ENCODE measurements around the gene UTP18. TPM values are rescaled to one million over a fixed set of nuclear protein-coding genes. Genes with fewer than 3 reads are reported as not detected.
A peak's percentile ranks its signal among the peaks of the same experiment; 100 is the strongest.

UTP18 gene
- total and polyA plus RNA-seq, 10 of the 15 experiments (the other 5 are each of a cell fraction or from before 2014, with no cell fraction given) = 31.0 to 111 (median 58.8) TPM

GRCh38 chr17:51259564-51260236 lies 646 bp upstream of the UTP18 start, which contains the start of gene MBTD1:
Gene MBTD1 (minus strand): TSS chr17:51260049. CDS start chr17:51225161, 34,888 bp downstream.
- DNase-seq (ENCODE audit: low read depth, low spot score) (no peak), ATAC-seq (peak; percentile 89), FAIRE-seq (peak; percentile 90)
- peaks cover 0 to 1% of the 10 kb centered on the region in 2 experiments; a peak in 1 of 4 replicates for H3K36me3 ChIP-seq (ENCODE audit: control insufficient read depth in 2 of 2, insufficient read depth in 2 of 2, low read length in 1 of 2)
- H3K4me1 ChIP-seq (ENCODE audit: control insufficient read depth, insufficient read depth, low read length) = peaks cover 8% of the 10 kb centered on the region
- peak within 1 kb of the TSS; percentile 98 for H3K9ac ChIP-seq (ENCODE audit: control insufficient read depth, insufficient read depth, low read length)
- RAD21 ChIA-PET (ENCODE audit: unreplicated experiment) = no interaction called here
- intact Hi-C loops (cut with micrococcal nuclease; ENCODE audit: unreplicated experiment) = loop anchor here (5.0 to 10.0 kb wide), 2 partner anchors 92 to 395 kb away; partner anchors contain the start of genes NME2 and TOB1
- POLR2A ChIA-PET = interaction anchor here (0.6 kb wide), 1 partner anchor 92 kb away, joined by 8 read pairs; no protein-coding TSS in a partner anchor
- H3K27me3 ChIP-seq (replicated peaks in 1 of 2; ENCODE audit: control insufficient read depth in 2 of 2, insufficient read depth in 2 of 2, low read length in 1 of 2) = no peaks in the 10 kb centered on the region
- no peaks in the 10 kb centered on the region for H4K20me1 ChIP-seq (ENCODE audit: control insufficient read depth, insufficient read depth)
- under 1% methylated on average over 31 of the region's 42 CpGs for WGBS (ENCODE audit: insufficient coverage, insufficient replicate concordance, low lambda C conversion rate, missing lambda C conversion rate)
- SMC1A ChIA-PET (ENCODE audit: uncharacterized antibody, unreplicated experiment) = no interaction called here
- CTCF ChIA-PET = interaction anchor here (1.3 kb wide), 1 partner anchor 21 kb away, joined by 3 read pairs; no protein-coding TSS in a partner anchor
- no TSS peak for BruUV-seq (replicated peaks)
- H3K4me2 ChIP-seq (ENCODE audit: control insufficient read depth, insufficient read depth) = peak within 1 kb of the TSS; percentile 94
- in situ Hi-C loops (cut with MboI) = no loop called here
- H2AFZ ChIP-seq (ENCODE audit: control insufficient read depth, low read depth, low read length) = peak within 1 kb of the TSS; percentile 100
- H3K9me3 ChIP-seq (replicated peaks; ENCODE audit: control insufficient read depth, insufficient read depth, low read length) = no peaks in the 10 kb centered on the region
- H3K4me3 ChIP-seq = peak within 1 kb of the TSS; percentile 92
- H3K79me2 ChIP-seq (ENCODE audit: control insufficient read depth, insufficient read depth, low read length) = peaks cover 86% of the 10 kb centered on the region
- peak within 1 kb of the TSS; percentile 100 for H3K27ac ChIP-seq (ENCODE audit: control insufficient read depth, insufficient read depth)
- TF ChIP-seq ELK1 (IDR thresholded peaks at IDR 0.05; ENCODE audit: low read depth, low read length) (no peak), POLR2AphosphoS5 (IDR thresholded peaks at IDR 0.05; ENCODE audit: low read length) (no peak), SMARCA5 (IDR thresholded peaks at IDR 0.05) (no peak), GATAD2B (conservative IDR thresholded peaks at IDR 0.05; ENCODE audit: low read depth) (0 out of 2 replicates have a peak, but pooled peaks have one; percentile 24), YY1 (IDR thresholded peaks at IDR 0.05; ENCODE audit: low read depth, low read length) (no peak), PKNOX1 (IDR thresholded peaks at IDR 0.05) (no peak), RELB (IDR thresholded peaks at IDR 0.05; ENCODE audit: low read depth) (no peak), RAD51 (IDR thresholded peaks at IDR 0.05) (no peak), IRF5 (IDR thresholded peaks at IDR 0.05; ENCODE audit: borderline replicate concordance) (no peak), BMI1 (IDR thresholded peaks at IDR 0.05; ENCODE audit: borderline replicate concordance) (no peak), CHD4 (IDR thresholded peaks at IDR 0.05) (no peak), SRF (IDR thresholded peaks at IDR 0.05; ENCODE audit: low read depth in 2 of 2, low read length in 2 of 2) (0 out of 4 replicates have a peak, but pooled peaks of 1 of the 2 experiments have one; percentile 42), SPI1 (IDR thresholded peaks at IDR 0.05; ENCODE audit: borderline replicate concordance, insufficient read depth, low read depth, low read length) (peak; percentile 73), RFX5 (IDR thresholded peaks at IDR 0.05; ENCODE audit: low read depth, low read length) (no peak)

Data from GM12878 (cell line).